HCT116 (cell line): Measurements from ENCODE around the gene UBE2S. TPM values are rescaled to one million over a fixed set of nuclear protein-coding genes. Genes with fewer than 3 reads are reported as not detected.
"Not testable (repeated sequence)": the region's sequence is repeated elsewhere in the genome, so short reads cannot be mapped to it uniquely, and the experiment has no call there.

Source experiments
- ATAC-seq: fragments of 200-7000 bp; cut with Tn5 transposase; 2 replicates; pipeline ENCODE4 v1.9.1; 2020; ENCODE audit warnings: mild to moderate bottlenecking, moderate library complexity
- Bru-seq: library from RNA; stranded (reverse); fragments of 400-500 nt; gene quantifications from one replicate; lab custom pipeline; 2021; lab: Mats Ljungman, UMichigan
- BruChase-seq, 2 experiments: library from RNA; stranded (reverse); fragments of 400-500 nt; gene quantifications; one replicate each; lab custom pipeline; 2021; lab: Mats Ljungman, UMichigan
- BruUV-seq: library from RNA; stranded (reverse); fragments of 400-500 nt; replicated peaks from 2 replicates; lab custom pipeline; 2021; lab: Mats Ljungman, UMichigan
- CTCF ChIA-PET: fragments of 300-600 bp; sonication (Branson Sonifier 250); formaldehyde crosslinking; loops from one replicate; lab custom pipeline; 2021; ENCODE audit warnings: antibody characterized with exemption; lab: Charles Lee
- POLR2A ChIA-PET: fragments of 300-600, 350-600 bp; sonication (Branson Sonifier 250); formaldehyde crosslinking; loops from one replicate; lab custom pipeline; 2021; ENCODE audit warnings: antibody characterized with exemption; lab: Charles Lee
- RAD21 ChIA-PET, 2 experiments: fragments of 300-600 bp; sonication (Branson Sonifier 250); formaldehyde crosslinking; loops; one replicate each; lab custom pipeline; 2023; ENCODE audit warnings: low total read pairs in 2 of 2; ENCODE audit not compliant: uncharacterized antibody in 2 of 2, unreplicated experiment in 2 of 2, low non-redundant PET in 1 of 2; lab: Charles Lee
- DNase-seq: peaks from one replicate; pipeline ENCODE4 v3.0.0-alpha.2; 2010; ENCODE audit warnings: low read depth, low spot score
- H2AFZ ChIP-seq: fragments of 200-600 bp; shearing (Covaris generic), sonication (generic); 2 replicates; pipeline ENCODE4 v1.6.1; 2017; ENCODE audit warnings: low read depth, mixed run types, mixed read lengths, antibody characterized with exemption, low read length; ENCODE audit not compliant: poor library complexity, severe bottlenecking
- H3K27ac ChIP-seq: 2 replicates; pipeline ENCODE4 v1.5.1; 2012; ENCODE audit warnings: low read depth, low read length
- H3K27me3 ChIP-seq: fragments of 200-600 bp; sonication (generic); 2 replicates; pipeline ENCODE4 v1.6.1; 2016; ENCODE audit warnings: mixed run types, low read length, mixed read lengths; ENCODE audit not compliant: insufficient read depth
- H3K36me3 ChIP-seq, 2 experiments: fragments of 200-500 bp in 1 of 2; fragments of 200-600 bp in 1 of 2; sonication (Bioruptor generic) in 1 of 2; sonication (generic) in 1 of 2; 2 replicates each; pipeline versions ENCODE4 v1.5.1 to v1.6.1; 2014 to 2016; ENCODE audit warnings: low read length in 2 of 2, inconsistent platforms in 1 of 2, mixed read lengths in 1 of 2, mixed run types in 1 of 2; ENCODE audit not compliant: insufficient read depth in 2 of 2, control insufficient read depth in 1 of 2
- H3K4me1 ChIP-seq, 2 experiments: fragments of 200-600 bp in 1 of 2; sonication (generic) in 1 of 2; 2 replicates each; pipeline versions ENCODE4 v1.5.1 to v1.6.1; 2012 to 2017; ENCODE audit warnings: low read length in 2 of 2, inconsistent platforms in 1 of 2, mild to moderate bottlenecking in 1 of 2, mixed read lengths in 1 of 2, mixed run types in 1 of 2, moderate library complexity in 1 of 2; ENCODE audit not compliant: insufficient read depth in 2 of 2, control insufficient read depth in 1 of 2
- H3K4me2 ChIP-seq: fragments of 200-600 bp; sonication (generic); 2 replicates; pipeline ENCODE4 v1.6.1; 2017; ENCODE audit warnings: mixed run types, low read length, mixed read lengths
- H3K4me3 ChIP-seq, 2 experiments: fragments of 200-600 bp in 1 of 2; sonication (generic) in 1 of 2; replicated peaks in 1 of 2; 2 replicates each; pipeline ENCODE4 v1.5.1; 2011 to 2016; ENCODE audit warnings: low read length in 2 of 2, control low read depth in 1 of 2, low read depth in 1 of 2, mild to moderate bottlenecking in 1 of 2, mixed read lengths in 1 of 2, mixed run types in 1 of 2
- H3K79me2 ChIP-seq: fragments of 200-600 bp; sonication (generic); 2 replicates; pipeline ENCODE4 v1.6.1; 2017; ENCODE audit warnings: mild to moderate bottlenecking, mixed run types, low read length, moderate library complexity, mixed read lengths; ENCODE audit not compliant: insufficient read depth
- H3K9ac ChIP-seq: fragments of 200-600 bp; sonication (generic); 2 replicates; pipeline ENCODE4 v1.6.1; 2016; ENCODE audit warnings: low read length, mixed read lengths
- H3K9me2 ChIP-seq: fragments of 200-600 bp; sonication (generic), shearing (Covaris generic); 2 replicates; pipeline ENCODE4 v1.6.1; 2017; ENCODE audit warnings: mixed run types, mild to moderate bottlenecking, moderate library complexity; ENCODE audit not compliant: insufficient read depth
- H3K9me3 ChIP-seq, 2 experiments: fragments of 200-500 bp in 1 of 2; fragments of 200-600 bp in 1 of 2; sonication (Bioruptor generic) in 1 of 2; sonication (generic) in 1 of 2; 2 replicates each; pipeline ENCODE4 v1.6.1; 2014 to 2017; ENCODE audit warnings: low read length in 2 of 2, mixed read lengths in 2 of 2, inconsistent platforms in 1 of 2, low read depth in 1 of 2, mild to moderate bottlenecking in 1 of 2, mixed run types in 1 of 2, moderate library complexity in 1 of 2; ENCODE audit not compliant: control insufficient read depth in 1 of 2, insufficient read depth in 1 of 2
- H4K20me1 ChIP-seq: fragments of 200-600 bp; sonication (generic), shearing (Covaris generic); 2 replicates; pipeline ENCODE4 v1.6.1; 2017; ENCODE audit warnings: mixed run types, mild to moderate bottlenecking, moderate library complexity; ENCODE audit not compliant: insufficient read depth
- EZH2 ChIP-seq: fragments of 200-600 bp; sonication (generic); IDR thresholded peaks from 2 replicates; pipeline ENCODE4 v1.6.1; 2017; ENCODE audit warnings: antibody characterized with exemption, mixed run types
- EZH2phosphoT487 ChIP-seq: fragments of 200-600 bp; IDR thresholded peaks from 2 replicates; pipeline ENCODE4 v1.6.1; 2018; ENCODE audit warnings: antibody characterized with exemption, borderline replicate concordance
- POLR2A ChIP-seq: IDR thresholded peaks from 2 replicates; pipeline ENCODE4 v1.7.0; 2011; ENCODE audit warnings: borderline replicate concordance; ENCODE audit not compliant: insufficient read depth, insufficient read length; ENCODE audit errors: extremely low read depth
- POLR2AphosphoS5 ChIP-seq: IDR thresholded peaks from 2 replicates; pipeline ENCODE4 v1.6.1; 2011; ENCODE audit warnings: mild to moderate bottlenecking, low read depth, low read length, moderate library complexity
- REST ChIP-seq: IDR thresholded peaks from 2 replicates; pipeline ENCODE4 v1.6.1; 2012; ENCODE audit warnings: low read depth
- SIN3A ChIP-seq: IDR thresholded peaks from 2 replicates; pipeline ENCODE4 v1.6.1; 2012; ENCODE audit warnings: low read depth
- YY1 ChIP-seq: IDR thresholded peaks from 2 replicates; pipeline ENCODE4 v1.6.1; 2011; ENCODE audit warnings: low read length, low read depth, moderate library complexity, mild to moderate bottlenecking; ENCODE audit not compliant: insufficient replicate concordance; ENCODE audit errors: extremely low read depth
- ZBTB33 ChIP-seq: IDR thresholded peaks from 2 replicates; pipeline ENCODE4 v1.6.1; 2011; ENCODE audit warnings: mild to moderate bottlenecking, low read length, moderate library complexity; ENCODE audit not compliant: insufficient replicate concordance; ENCODE audit errors: extremely low read depth
- ZFX ChIP-seq: fragments of 450-650 bp; IDR thresholded peaks from 2 replicates; pipeline ENCODE4 v1.6.1; 2017
- ZNF274 ChIP-seq: fragments of 200-500 bp; sonication (Bioruptor generic); IDR thresholded peaks from 2 replicates; pipeline ENCODE4 v1.6.1; 2014; ENCODE audit warnings: mild to moderate bottlenecking, low read depth, low read length, inconsistent platforms
- intact Hi-C: fragments of 100-400 bp; cut with micrococcal nuclease; formaldehyde crosslinking; loops from 2 replicates; pipeline ENCODE4 v1.10.0; 2022
- long read RNA-seq: library from polyadenylated mRNA; unstranded; transcript quantifications from one replicate; pipeline ENCODE4 v2.0.0, GENCODE V29; 2021; ENCODE audit not compliant: unreplicated experiment
- polyA plus RNA-seq: library from polyadenylated mRNA; unstranded; fragments of >200 nt; gene quantifications from 2 replicates; pipeline ENCODE4 v1.2.1, GENCODE V29; 2012; ENCODE audit warnings: missing spikeins
- total RNA-seq: library from RNA; stranded (reverse); gene quantifications from one replicate; pipeline ENCODE4 v1.2.1, GENCODE V29; 2021; ENCODE audit not compliant: unreplicated experiment

The UBE2S gene
- total RNA-seq (515 TPM), Bru-seq, nascent RNA (percentile 96 among the genes with signal in this experiment), BruChase-seq, experiment 1, labeled RNA remaining after a 6-hour chase (percentile 93 among the genes with signal in this experiment), BruChase-seq, experiment 2, labeled RNA remaining after a 2-hour chase (percentile 90 among the genes with signal in this experiment)
- polyA plus RNA-seq = 334 and 398 TPM in 2 replicates
- long read RNA-seq, transcript UBE2S-202 (5 exons, 743 nt) = minor isoform, 19 of 1,097 reads
- long read RNA-seq, transcript UBE2S-201 (4 exons, 2,548 nt) = major isoform, 1,007 of 1,097 reads
- long read RNA-seq, partial matches to known transcripts = 28 of 1,097 reads
- long read RNA-seq, other reads (novel, unspliced or antisense) = 43 of 1,097 reads

DNA sequence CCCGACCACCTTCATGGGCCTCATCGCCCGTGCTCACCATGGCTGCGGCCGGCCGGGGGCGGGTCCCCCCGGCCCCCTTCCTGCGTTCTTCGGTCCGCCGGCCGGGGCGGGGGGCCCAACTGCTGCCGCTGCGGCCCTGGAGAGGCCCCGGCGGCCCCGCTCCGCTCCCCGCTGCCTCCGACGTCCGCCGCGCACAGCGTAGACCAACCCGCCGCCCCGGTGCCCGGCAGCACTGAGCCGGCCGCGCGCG is at the start of gene UBE2S:
UBE2S (minus strand) TSS at position 239 of the 250 bp plus-strand sequence; CDS start at position 40, 199 bp downstream.
- H2AFZ ChIP-seq = peak within 1 kb of the TSS; percentile 67
- intact Hi-C loops, H3K9me3 ChIP-seq, H3K9me2 ChIP-seq, BruUV-seq, H3K27me3 ChIP-seq, DNase-seq, RAD21 ChIA-PET: not testable (repeated sequence)
- peak within 1 kb of the TSS; percentile 81 to 93 for H3K4me3 ChIP-seq
- H3K9ac ChIP-seq = peak within 1 kb of the TSS; percentile 99
- peaks cover 12 to 27% of the 10 kb centered on the region in 2 experiments for H3K4me1 ChIP-seq
- peaks cover 16% of the 10 kb centered on the region; the same call in 1 of the 2 replicates for H4K20me1 ChIP-seq
- H3K36me3 ChIP-seq = peaks cover 28 to 39% of the 10 kb centered on the region in 2 experiments
- ChIA-PET POLR2A (interaction anchor here (0.6 to 1.8 kb wide), 23 partner anchors 8 to 327 kb away, joined by 3 to 17 read pairs (median 5); partner anchors contain the start of genes HSPBP1, ISOC2, PPP6R1 and TMEM238), CTCF (interaction anchor here (2.0 kb wide), 1 partner anchor 261 kb away, joined by 6 read pairs; no protein-coding TSS in a partner anchor)
- H3K79me2 ChIP-seq = peaks cover 49% of the 10 kb centered on the region
- peak within 1 kb of the TSS; percentile 83 for H3K4me2 ChIP-seq
- TF ChIP-seq POLR2A (peak; percentile 97), POLR2AphosphoS5 (peak; percentile 98), ZFX (peak; percentile 91; the same call in 1 of the 2 replicates), SIN3A (peak; percentile 90; the same call in 1 of the 2 replicates), YY1 (peak; percentile 64)
- H3K27ac ChIP-seq = peak within 1 kb of the TSS; percentile 95
- ATAC-seq = peak; percentile 78

- BruUV-seq = no TSS peak
- POLR2A ChIA-PET = no interaction called here
- Histone ChIP-seq H4K20me1 (no peaks in the 10 kb centered on the region), H3K79me2 (peaks cover 12% of the 10 kb centered on the region; the same call in 1 of the 2 replicates), H3K27ac (no peak overlapping the region), H2AFZ (no peak overlapping the region), H3K4me1 (peaks cover 6 to 16% of the 10 kb centered on the region in 2 experiments), H3K9ac (no peak overlapping the region), H3K4me2 (no peak overlapping the region), H3K9me2 (no peaks in the 10 kb centered on the region), H3K36me3 (no peaks in the 10 kb centered on the region; a peak in 1 of 4 replicates), H3K4me3 (no peak overlapping the region), H3K27me3 (no peaks in the 10 kb centered on the region), H3K9me3 (no peaks in the 10 kb centered on the region)
- ATAC-seq = no peak
- RAD21 ChIA-PET = no interaction called here
- CTCF ChIA-PET = no interaction called here
- no peak for DNase-seq
- intact Hi-C loops = no loop called here
- TF ChIP-seq REST (no peak), EZH2phosphoT487 (no peak), ZNF274 (no peak), ZBTB33 (no peak), EZH2 (no peak), POLR2AphosphoS5 (no peak)
Measured at GRCh38 chr19:55456347-55456746, 48.8 kb upstream of the UBE2S start.
